Stomach (tissue), 4 donors: ENCODE measurements around the gene ZNF213.

Source experiments
- POLR2A ChIP-seq, 4 donors: fragments of 450-650 bp; IDR thresholded peaks; one replicate each; pipeline ENCODE4 v1.6.1; 2016; ENCODE audit warnings: antibody characterized with exemption in 4 of 4, control low read depth in 2 of 4, mild to moderate bottlenecking in 1 of 4, moderate library complexity in 1 of 4
- POLR2AphosphoS5 ChIP-seq, 3 donors: sonication (generic); formaldehyde crosslinking; IDR thresholded peaks; one replicate each; pipeline ENCODE4 v1.6.1; 2016; ENCODE audit warnings: antibody characterized with exemption in 3 of 3
- TF ChIP-seq, protein P1 (sequence below), 7 experiments: fragments of 450-650 bp in 4 of 7; fragments of 200-600 bp in 3 of 7; sonication (generic) in 3 of 7; IDR thresholded peaks; one replicate each; pipeline ENCODE4 v1.5.1; 2016 to 2019; ENCODE audit warnings: antibody characterized with exemption in 7 of 7, control low read depth in 2 of 7, mild to moderate bottlenecking in 1 of 7

DNA sequence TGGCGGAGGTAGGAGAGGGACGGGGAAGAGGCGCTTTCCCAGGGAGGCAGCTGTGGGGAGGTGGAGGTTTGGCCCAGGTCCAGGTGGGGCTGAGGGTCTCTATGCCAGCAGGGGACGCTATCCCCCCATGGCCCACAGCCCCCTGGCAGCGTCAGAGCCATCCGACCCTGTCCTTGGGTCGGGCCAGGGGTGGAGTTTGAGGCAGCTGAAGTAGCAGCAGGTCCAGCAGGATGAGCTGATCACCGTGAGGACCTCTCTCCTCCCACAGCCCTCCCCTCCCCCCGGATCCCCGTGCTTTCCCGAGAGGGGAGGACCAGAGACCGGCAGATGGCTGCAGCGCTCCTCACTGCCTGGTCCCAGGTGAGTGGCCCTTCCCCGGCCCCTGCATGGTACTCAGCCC lies 19.3 kb upstream of the ZNF213 start:
- TF ChIP-seq POLR2A (IDR thresholded peaks at IDR 0.05) (no peak), POLR2AphosphoS5 (IDR thresholded peaks at IDR 0.05) (no peak)
- TF ChIP-seq, protein P1, sequence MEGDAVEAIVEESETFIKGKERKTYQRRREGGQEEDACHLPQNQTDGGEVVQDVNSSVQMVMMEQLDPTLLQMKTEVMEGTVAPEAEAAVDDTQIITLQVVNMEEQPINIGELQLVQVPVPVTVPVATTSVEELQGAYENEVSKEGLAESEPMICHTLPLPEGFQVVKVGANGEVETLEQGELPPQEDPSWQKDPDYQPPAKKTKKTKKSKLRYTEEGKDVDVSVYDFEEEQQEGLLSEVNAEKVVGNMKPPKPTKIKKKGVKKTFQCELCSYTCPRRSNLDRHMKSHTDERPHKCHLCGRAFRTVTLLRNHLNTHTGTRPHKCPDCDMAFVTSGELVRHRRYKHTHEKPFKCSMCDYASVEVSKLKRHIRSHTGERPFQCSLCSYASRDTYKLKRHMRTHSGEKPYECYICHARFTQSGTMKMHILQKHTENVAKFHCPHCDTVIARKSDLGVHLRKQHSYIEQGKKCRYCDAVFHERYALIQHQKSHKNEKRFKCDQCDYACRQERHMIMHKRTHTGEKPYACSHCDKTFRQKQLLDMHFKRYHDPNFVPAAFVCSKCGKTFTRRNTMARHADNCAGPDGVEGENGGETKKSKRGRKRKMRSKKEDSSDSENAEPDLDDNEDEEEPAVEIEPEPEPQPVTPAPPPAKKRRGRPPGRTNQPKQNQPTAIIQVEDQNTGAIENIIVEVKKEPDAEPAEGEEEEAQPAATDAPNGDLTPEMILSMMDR (IDR thresholded peaks at IDR 0.05) = no peak
